HG02884 (cell line): Measurements from ENCODE around the gene CAV2.

Experiments
- ATAC-seq: cut with Tn5 transposase; IDR thresholded peaks from one replicate; pipeline ENCODE4 v1.9.1; 2021; ENCODE audit warnings: mild to moderate bottlenecking, moderate library complexity; ENCODE audit not compliant: unreplicated experiment

Gene CAV2

GRCh38 chr7:116545411-116545993, 46.0 kb downstream of the CAV2 start:
- ATAC-seq: no peak

GRCh38 chr7:116546054-116546453, 46.5 kb downstream of the CAV2 start:
- ATAC-seq: no peak

GRCh38 chr7:116546916-116547315, 47.4 kb downstream of the CAV2 start:
- no peak for ATAC-seq

GRCh38 chr7:116547347-116547746, 47.8 kb downstream of the CAV2 start:
- ATAC-seq: no peak

GRCh38 chr7:116548506-116548905, 49.0 kb downstream of the CAV2 start:
- peak; percentile 94 for ATAC-seq

GRCh38 chr7:116549370-116549769, 49.8 kb downstream of the CAV2 start:
- no peak for ATAC-seq

GRCh38 chr7:116551692-116552091, 52.2 kb downstream of the CAV2 start:
- no peak for ATAC-seq

GRCh38 chr7:116552602-116553001, 53.1 kb downstream of the CAV2 start:
- ATAC-seq: no peak

GRCh38 chr7:116553168-116553964, 53.8 kb downstream of the CAV2 start:
- ATAC-seq: no peak

- ATAC-seq: no peak
These were observed 54.9 kb downstream of the CAV2 start for GRCh38 chr7:116554436-116554835.

- no peak for ATAC-seq
These were observed 55.4 kb downstream of the CAV2 start for GRCh38 chr7:116554911-116555310.

- ATAC-seq: no peak
These were observed 57.6 kb downstream of the CAV2 start for GRCh38 chr7:116557066-116557585.

GRCh38 chr7:116557901-116558300, 58.4 kb downstream of the CAV2 start:
- ATAC-seq: no peak
